SH-SY5Y (cell line): ENCODE measurements around the gene ZCCHC24.

Experiments used
- GATA2 ChIP-seq: IDR thresholded peaks from 2 replicates; pipeline ENCODE4 v1.6.1; 2011; ENCODE audit warnings: mild to moderate bottlenecking, low read depth, low read length
- GATA3 ChIP-seq: IDR thresholded peaks from 2 replicates; pipeline ENCODE4 v1.6.1; 2011; ENCODE audit warnings: low read depth, mild to moderate bottlenecking, low read length, moderate library complexity

GRCh38 chr10:79472449-79472848, 27.0 kb upstream of the ZCCHC24 start:
- TF ChIP-seq GATA2: no peak
- no peak for TF ChIP-seq GATA3
